Spleen (tissue), 7 donors: ENCODE measurements around the gene LCN6.

ENCODE experiments used
- CTCF ChIP-seq, 11 experiments: fragments of 200-600 bp in 7 of 11; fragments of 450-650 bp in 4 of 11; sonication (generic) in 4 of 11; IDR thresholded peaks in 8 of 11; conservative IDR thresholded peaks in 3 of 11; 1 replicate in 7 of 11; 2 replicates in 4 of 11; pipeline versions ENCODE4 v1.4.0 to v1.8.0; 2016 to 2021; ENCODE audit warnings: antibody characterized with exemption in 11 of 11, inconsistent platforms in 4 of 11, mild to moderate bottlenecking in 1 of 11
- POLR2A ChIP-seq, 3 donors: fragments of 450-650 bp; IDR thresholded peaks; one replicate each; pipeline ENCODE4 v1.5.1; 2017; ENCODE audit warnings: antibody characterized with exemption in 3 of 3, mild to moderate bottlenecking in 1 of 3
- donor health status: DM: no; HTN: no; CAD: no; lungs with moderate emphysema.
- donor health status: DM: no; HTN: no; CAD: no.
- donor health status: DM: no; HTN: no; CAD: no.

GRCh38 chr9:136721339-136722092 lies 26.8 kb downstream of the LCN6 start:
- TF ChIP-seq POLR2A (IDR thresholded peaks at IDR 0.05) (no peak), CTCF (IDR thresholded peaks at IDR 0.05 in 8 of 11, conservative IDR thresholded peaks at IDR 0.05 in 3 of 11) (no peak)
